ENCODE results near the gene ZNF532.

The ZNF532 gene

DNA sequence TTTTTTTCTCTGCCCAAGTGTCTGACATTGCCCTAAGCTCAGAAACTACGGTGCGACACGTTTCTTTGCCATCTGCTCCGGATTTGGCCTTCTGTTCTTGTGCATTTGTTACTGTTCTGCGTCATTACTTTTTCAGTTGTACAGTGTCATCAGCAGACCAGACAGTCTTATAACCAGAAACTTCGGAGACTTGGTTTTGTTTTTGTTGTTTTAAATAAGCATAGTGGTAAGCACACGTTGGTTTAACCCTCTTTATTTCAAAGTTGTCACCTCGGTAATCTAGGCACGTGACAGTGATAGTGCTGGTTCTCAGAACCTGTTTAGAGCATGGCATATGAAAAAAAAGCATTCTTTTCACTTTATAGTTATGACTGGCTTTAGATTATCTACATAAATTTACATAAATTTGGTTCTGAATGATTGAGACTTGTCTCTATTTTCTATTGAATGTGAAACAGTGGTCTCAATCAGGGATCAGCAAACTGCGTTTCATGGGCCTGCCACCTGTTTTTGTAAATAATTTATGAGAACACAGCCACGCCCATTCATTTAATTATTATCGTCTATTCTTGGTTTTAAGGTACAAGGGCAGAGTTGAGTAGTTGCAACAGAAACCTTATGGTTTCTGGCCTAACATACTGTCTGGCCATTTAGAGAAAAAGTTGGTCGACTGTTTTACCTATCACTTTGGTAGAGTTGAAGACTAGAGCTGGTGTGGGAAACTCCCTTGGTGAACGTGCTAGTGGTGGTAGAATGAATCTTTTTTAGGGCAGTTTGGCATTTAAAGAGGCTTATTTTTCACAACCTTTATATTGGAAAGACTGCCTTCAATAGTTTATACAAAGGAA lies 106.5 kb downstream of the ZNF532 start:
- no peak for DNase-seq

DNA sequence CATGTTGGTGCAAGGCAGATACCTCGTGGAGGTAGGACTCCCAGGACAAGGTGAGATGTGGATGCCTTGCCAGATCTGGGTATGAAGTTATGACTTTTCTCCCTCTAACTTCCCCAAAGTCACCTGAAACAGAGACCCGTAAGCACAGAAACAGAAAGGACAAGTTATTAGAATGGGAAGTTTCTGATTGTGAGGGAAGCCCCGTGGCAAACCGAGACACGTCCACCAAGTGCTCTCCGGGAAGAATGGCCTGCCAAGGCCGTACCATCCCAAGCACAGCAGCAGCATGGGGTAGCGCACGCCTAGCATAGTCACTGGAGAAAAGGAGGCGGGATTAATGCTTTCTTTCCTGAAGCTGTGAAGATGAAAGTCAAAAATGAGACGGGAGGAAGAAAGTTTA lies 110.6 kb downstream of the ZNF532 start:
- DNase-seq, result no peak

DNA sequence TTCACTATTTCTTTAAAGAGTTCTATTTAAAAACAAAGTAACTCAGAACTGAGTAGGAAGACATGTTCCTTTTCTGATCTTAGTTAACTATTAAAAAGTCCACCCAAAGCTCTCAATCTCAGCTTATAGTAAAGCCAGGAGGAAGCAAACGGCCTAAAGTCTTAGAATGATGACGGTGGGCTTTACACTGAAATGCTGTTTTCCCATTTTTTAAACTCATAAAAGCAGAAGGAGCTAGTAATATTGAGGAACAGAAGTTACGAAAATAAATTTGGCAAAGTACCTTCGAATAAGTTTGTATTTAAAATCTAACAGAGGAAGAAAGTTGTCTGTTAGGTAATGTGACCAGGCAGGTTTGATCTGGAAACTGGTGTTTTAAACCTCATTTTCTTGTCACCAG lies 111.1 kb downstream of the ZNF532 start:
- DNase-seq, result no peak

DNA sequence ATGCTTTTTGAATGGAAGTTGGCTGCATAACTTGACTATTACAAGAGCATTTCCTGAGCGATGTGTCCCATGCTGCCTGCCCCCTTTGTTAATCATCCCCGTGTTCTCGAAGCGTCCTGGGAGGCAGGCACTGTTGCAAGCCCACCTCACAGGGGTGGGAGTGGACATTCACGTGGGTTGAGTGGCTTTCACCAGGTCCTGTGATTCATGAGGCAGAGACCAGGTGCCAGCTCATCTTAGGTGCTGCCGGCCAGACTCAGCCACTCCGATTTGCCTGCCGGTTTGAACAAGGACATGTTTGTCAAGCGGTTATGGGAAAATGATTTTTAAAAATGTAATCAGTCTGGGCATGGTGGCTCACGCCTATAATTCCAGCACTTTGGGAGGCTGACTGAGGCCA lies 112.5 kb downstream of the ZNF532 start:
- DNase-seq, result no peak

DNA sequence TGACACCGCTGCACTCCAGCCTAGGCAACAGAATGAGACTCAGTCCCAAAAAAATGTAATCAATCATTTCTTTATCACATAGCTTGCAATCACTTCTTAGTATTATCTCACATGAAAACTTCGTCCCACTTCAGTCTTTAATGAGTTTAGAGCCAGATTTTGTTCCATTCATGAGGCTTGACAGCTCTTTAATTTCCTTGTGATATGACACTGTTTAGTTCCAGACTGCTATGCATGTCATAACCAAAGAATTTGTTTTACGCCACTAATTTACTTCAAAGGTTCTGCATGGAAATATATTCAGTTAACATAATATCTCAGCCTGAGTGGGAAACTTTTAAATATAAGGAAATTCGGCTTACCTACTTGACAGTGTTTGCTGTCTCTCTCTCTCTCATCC lies 113.1 kb downstream of the ZNF532 start:
- DNase-seq, result no peak

DNA sequence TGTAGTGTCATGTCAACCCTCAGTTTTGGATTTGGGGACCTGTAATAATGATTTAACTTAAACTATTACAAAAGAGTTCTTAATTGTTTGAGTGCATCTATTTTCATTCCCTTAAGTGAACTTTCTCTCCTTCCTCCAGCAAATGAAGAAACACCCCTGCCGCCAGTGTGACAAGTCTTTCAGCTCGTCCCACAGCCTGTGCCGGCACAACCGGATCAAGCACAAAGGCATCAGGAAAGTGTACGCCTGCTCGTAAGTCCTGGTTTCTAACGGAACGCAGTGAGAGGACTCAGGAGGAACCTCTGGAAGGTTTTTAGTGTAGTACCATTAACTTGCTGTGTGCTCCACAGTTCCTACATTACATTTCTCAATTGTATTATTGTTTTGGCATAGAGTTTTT lies 114.2 kb downstream of the ZNF532 start:
- no peak for DNase-seq

DNA sequence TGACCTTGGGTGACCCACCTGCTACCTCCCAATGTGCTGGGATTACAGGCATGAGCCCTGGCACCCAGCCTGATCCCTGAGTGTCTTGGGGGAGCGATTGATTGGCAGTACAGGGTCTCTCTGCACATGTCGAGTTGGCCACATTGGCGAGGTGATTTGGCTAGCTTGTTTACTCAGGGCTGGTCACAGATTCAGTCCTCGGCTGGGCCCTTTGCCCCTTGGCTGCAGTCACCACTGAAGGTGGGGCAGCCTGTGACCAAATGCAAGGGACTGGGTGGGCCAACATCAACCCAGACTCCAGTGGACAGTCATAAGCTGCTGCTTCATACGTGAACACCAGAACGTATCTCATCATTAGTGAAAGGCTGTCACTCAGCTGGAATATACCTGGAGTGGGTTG lies 114.9 kb downstream of the ZNF532 start:
- DNase-seq, result no peak

DNA sequence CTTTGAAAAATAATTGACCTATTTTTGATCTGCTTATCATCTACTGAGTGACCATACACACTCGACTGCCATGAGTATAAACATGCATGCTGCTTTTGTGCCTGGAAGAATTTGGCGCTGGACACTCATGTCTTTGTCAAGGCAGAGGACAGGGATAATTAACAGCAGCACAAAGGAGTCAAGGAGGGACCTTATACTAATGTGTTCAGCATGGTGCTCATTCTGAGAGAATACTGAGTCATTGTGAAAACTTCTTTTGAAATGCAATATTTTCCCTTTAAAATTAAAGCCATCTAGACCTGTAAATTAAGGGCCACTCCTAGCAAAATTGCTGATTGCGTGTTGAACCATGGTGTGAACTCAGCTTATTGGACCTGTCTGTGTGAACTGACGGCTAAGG lies 116.3 kb downstream of the ZNF532 start:
- DNase-seq, result no peak

DNA sequence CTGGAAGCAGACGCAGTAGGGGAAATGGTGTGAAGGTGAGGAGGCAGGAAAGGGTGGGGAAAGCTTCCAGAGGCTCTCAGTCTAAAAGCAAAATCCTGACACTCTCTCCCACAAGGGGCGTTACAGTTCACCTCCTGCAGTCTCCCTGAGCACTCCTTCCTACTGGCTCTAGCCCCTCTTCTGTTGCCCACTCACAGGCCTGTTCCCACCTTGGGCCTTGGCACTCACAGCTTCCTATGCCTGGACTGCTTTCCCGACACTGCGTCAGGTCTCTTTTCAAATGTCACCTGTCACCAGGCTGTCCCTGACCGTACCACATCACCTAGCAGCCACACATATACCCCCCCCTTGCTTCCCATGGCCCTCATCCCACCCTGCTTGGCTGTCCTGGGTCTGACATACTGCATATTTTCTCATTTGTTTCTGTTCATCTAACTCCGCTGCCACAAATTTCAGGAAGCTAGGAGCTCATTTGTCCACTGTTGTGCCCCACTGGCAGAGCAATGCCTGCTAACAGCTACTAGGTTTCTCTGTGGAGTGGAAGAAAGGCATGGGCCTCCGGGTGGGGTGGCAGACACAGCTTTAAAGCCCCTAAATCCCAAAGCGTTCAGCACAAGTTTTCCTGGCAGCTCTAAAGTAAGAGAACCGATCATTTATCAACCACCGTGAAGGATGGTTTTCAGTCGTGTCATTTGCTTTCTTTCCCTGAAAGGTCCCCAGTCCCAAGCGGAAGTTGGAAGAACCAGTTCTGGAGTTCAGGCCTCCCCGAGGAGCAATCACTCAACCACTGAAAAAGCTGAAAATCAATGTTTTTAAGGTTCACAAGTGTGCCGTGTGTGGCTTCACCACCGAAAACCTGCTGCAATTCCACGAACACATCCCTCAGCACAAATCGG lies 118.8 kb downstream of the ZNF532 start:
- DNase-seq, result no peak

DNA sequence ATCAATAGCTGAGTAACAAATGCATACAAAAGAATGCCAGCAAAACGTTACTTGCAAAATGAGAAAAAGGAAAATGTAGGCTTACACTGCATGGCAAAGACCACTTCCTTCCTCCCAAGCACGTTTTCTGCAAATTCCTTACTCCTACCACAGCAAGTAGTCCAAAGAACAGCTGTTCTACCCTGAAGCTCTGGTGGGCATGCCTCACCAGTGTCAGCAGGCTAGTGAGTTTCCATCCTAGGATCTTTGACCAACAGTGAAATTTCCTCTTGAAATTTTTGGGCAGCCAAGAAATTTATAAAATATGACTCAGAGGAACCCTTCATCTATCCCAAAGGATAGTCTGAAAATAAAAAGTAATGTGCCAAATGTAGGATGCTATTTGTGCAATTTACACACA lies 123.9 kb downstream of the ZNF532 start:
- DNase-seq, result no peak

DNA sequence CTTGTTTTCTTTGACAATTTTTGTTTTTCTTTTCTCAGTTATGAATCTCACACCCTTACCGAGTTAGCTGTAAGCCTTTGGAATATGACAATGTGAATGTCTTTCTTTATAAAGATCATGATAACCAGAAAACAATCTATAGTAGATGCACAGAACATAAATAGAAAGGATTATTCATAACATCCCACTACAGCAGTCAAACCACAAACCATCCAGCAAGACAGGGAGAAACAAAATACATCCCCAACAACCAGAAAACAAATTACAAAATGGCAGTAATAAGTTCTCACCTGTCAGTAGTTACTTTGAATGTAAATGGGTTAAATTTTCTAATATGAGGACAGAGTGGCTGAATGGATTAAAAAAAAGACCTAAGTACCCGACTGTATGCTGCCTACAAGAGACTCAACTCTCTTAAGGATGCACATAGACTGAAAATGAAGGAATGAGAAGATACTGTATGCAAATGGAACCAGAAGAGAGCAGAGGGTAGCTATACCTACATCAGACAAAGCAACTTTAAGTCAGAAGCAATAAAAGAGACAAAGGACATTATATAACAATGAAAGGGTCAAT lies 124.6 kb downstream of the ZNF532 start:
- DNase-seq, result no peak

DNA sequence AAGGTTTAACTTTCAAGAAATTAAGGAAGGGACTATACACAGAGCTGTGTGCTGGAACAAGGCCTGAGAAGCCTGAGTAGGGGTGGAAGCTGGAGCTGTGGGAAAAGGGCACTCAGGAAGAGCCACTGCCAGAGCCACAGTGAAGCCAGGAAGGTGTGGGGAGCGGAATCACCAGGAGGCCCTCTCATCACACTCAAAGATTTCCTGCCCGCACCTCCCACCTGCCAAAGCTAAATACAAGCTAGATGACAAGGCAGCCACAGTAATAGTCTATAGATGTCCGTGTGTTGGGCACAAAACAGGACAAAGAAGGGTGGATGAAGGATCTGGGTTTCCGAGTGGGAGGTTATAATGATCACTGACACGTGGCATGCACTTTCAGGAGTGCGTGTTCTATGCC lies 126.0 kb downstream of the ZNF532 start:
- no peak for DNase-seq

DNA sequence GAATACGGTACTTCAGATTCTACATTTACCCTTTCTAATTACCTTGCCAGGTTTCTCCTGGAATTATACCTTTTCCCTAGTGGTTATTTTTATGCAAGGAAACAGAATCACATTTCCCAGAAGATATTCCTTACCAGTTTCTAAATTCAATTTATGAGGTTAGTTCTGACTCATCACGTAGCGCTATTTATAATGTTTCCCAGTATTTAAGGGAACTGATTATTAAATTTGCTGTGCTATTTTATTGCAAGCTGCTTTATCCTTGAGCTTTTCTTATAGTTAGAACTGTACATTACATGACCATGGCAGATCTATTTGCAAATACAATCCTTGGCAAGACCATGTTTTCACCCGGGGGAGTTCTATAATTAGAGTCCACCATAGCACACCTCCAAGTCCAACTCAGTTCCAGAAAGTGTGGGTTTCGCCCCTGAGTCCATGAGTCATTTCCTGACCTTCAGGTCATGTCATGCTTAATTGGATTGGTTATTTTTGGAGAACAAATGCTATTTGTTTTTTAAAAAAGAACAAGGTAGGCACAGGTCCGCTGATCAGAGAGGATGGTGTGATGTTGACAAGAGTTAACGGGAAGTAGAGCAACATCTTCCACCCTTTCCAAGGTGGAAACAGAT lies 126.6 kb downstream of the ZNF532 start:
- DNase-seq, result no peak

DNA sequence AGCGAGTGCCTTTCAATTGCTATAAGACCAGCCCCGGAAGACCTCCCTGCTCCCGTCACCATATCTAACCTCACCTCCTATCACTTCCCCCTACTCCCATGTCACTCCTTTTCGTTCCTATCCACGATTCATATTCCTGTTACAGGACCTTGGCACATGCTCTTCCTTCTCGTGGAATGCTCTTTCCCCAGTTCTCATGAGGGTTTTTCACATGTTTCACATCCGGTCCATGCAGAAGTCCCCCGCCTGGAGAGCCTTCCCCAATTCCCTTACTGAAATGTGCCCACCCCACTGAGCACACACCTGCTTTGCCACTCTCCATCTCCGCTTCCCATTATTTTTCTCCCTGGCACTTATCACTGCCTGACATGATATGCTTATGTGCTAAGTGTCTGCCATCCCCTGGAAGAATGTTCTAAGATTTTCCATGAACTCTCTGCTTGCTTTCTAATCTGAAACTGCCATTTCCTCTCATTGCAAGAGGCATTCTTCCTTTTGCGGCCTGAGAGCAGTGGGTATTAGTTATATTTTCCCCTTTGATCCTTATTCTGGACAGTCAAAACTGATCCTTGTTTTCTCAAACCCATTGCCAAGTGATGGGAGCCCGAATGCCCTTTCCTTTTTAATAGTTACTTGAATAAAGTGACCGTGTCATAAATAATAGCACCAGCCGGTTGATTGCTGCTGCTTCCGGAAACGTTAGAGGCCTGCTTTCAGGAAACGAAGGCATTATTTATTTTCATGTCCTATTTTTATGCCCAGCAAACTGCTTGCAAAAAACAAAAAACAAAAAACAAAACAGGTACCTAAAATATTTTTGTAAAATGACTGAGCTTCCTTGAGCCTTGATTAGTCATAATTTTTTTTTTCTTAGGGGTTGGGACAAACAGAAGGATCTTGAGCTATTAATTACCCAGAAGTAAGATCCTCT lies 127.9 kb downstream of the ZNF532 start:
- DNase-seq, result no peak

DNA sequence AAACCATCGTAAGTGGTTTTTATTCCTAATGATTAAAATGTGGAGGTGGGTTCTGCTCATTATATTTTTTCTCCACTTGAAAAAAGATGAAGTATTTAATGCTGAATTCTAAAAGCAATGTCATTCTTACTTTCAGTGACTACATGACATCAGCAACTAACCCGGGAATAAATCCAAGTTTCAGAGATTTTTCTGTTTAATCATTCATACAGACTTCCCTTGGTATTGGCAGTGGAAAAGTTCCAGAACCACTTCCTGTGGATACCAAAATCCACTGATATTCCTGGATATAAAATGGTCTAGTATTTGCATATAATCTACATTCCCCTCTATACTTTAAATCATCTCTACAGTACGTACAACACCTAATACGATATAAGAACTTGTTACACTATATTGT lies 128.6 kb downstream of the ZNF532 start:
- DNase-seq, result no peak

DNA sequence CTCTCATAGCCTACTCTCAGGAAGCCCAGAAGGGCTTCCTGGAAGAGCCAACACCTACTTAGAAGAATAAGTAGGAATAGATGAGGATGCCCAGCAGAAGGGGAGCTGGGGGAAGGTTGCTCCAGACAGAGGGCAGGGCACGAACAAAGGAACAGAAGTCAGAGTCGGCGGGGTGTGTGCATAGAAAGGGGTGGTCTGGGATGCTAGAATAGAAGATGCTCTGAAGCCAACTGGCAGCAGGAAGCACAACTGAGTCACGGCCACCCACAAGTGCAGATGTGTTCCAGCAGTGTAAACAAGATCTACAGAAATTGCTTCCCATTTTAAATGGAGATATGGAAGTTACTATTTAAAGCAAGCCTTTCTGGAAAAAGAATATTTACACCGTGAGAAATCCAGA lies 131.0 kb downstream of the ZNF532 start:
- no peak for DNase-seq

DNA sequence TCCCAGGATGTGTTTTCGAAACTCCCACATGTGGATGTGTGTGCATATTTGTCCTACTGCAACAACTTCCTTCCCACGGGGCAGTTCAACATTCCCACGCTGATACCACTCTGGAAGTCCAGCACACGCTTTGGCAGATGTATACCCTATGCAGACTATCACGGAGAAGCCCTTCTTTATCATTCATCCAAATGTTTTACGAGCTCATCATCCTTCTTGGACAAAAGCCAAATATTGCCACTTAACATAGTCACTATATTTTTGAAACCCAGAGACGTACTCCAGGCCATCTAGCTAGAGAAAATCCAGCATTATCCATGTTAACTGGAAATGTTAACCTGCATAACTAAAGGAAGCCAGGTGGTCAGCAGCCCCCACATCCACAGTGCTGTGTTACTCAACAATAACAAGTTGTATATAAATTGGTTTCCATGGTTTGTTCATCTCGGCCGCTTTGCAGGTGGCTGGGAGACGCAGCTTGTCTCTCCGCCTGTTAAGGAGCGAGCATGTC lies 131.5 kb downstream of the ZNF532 start:
- peak in 3 of 56 donors; percentile 18 to 27 (median 19) for DNase-seq

DNA sequence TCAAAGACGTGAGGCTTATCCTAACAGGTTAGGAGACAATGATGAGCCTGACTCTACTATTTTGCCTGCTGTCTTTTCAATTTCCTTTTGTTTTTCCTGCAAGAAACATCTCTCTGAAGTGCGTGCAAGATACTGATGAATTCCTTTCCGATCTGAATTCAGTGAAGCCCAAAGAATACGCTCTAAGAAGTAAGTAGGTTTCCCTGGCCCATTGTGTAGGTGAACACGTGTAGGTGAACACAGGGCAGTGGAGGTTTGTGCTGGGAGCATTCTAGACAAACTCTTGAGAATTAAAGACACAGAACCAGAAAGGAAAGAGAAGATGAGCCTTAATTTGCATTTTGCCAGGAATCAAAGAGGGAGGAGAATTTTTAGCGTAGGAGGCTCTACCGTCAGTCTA lies 132.0 kb downstream of the ZNF532 start:
- DNase-seq, result no peak

DNA sequence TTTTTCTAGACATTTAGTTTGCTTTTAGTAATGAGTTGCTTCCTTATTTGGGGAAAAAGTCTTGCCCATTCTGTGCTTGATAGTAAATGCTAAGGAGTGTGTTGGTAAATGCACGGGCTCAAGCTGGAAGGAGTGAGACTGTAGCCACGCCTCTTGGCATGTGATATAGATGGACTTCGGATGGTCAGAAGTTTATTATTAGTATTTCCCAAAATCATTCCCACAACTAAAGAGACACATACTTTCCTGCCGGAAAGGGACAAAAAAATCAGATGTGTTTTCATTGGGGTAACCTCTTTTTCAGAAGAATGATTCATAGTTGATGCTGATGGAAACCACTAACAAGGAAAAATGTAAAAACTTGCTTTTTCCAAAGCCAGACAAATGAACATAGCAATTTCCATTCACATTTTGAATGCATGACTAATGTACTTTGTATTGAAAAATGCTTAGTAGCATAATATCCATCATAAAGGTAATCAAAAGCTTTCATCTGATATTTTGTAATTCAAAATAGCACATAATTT lies 133.2 kb downstream of the ZNF532 start:
- no peak for DNase-seq

All from amygdala (tissue), 56 donors.